Spleen (tissue), 7 donors: ENCODE data around the gene ARHGEF26.

Experiments used
- POLR2A ChIP-seq, 3 donors: fragments of 450-650 bp; IDR thresholded peaks; one replicate each; pipeline ENCODE4 v1.5.1; 2017; ENCODE audit warnings: antibody characterized with exemption in 3 of 3, mild to moderate bottlenecking in 1 of 3
- POLR2AphosphoS5 ChIP-seq, 3 donors: sonication (generic); formaldehyde crosslinking; IDR thresholded peaks; one replicate each; pipeline ENCODE4 v1.5.1; 2017; ENCODE audit warnings: antibody characterized with exemption in 3 of 3
- TF ChIP-seq, protein P1 (sequence below), 11 experiments: fragments of 200-600 bp in 7 of 11; fragments of 450-650 bp in 4 of 11; sonication (generic) in 4 of 11; IDR thresholded peaks in 8 of 11; conservative IDR thresholded peaks in 3 of 11; 1 replicate in 7 of 11; 2 replicates in 4 of 11; pipeline versions ENCODE4 v1.4.0 to v1.8.0; 2016 to 2021; ENCODE audit warnings: antibody characterized with exemption in 11 of 11, inconsistent platforms in 4 of 11, mild to moderate bottlenecking in 1 of 11
- donor health status: DM: no; HTN: no; CAD: no; lungs with moderate emphysema.
- donor health status: DM: no; HTN: no; CAD: no.
- donor health status: DM: no; HTN: no; CAD: no.

DNA sequence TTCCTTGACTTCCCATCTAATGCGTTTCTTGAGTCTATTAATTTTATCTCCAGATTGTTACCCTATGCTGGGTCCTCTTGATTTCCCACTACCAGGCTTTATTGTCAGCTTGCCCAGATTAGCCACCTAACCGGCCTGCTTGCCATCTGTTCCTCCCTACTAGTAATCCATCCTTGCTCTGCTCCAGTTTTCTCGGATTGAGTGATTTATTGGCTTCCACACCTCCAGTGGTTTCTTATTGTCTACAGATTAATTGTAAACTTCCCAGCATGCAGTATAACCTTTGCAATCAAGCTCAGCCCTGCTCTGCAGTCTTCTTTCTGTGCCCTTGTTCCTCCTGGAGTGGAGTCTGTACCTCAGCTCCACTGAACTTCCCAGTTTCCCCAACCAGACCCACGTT lies 63.4 kb downstream of the ARHGEF26 start:
- TF ChIP-seq, protein P1, sequence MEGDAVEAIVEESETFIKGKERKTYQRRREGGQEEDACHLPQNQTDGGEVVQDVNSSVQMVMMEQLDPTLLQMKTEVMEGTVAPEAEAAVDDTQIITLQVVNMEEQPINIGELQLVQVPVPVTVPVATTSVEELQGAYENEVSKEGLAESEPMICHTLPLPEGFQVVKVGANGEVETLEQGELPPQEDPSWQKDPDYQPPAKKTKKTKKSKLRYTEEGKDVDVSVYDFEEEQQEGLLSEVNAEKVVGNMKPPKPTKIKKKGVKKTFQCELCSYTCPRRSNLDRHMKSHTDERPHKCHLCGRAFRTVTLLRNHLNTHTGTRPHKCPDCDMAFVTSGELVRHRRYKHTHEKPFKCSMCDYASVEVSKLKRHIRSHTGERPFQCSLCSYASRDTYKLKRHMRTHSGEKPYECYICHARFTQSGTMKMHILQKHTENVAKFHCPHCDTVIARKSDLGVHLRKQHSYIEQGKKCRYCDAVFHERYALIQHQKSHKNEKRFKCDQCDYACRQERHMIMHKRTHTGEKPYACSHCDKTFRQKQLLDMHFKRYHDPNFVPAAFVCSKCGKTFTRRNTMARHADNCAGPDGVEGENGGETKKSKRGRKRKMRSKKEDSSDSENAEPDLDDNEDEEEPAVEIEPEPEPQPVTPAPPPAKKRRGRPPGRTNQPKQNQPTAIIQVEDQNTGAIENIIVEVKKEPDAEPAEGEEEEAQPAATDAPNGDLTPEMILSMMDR (IDR thresholded peaks at IDR 0.05 in 8 of 11, conservative IDR thresholded peaks at IDR 0.05 in 3 of 11) = no peak
- TF ChIP-seq POLR2A (IDR thresholded peaks at IDR 0.05) (no peak), POLR2AphosphoS5 (IDR thresholded peaks at IDR 0.05) (no peak)
